HG02798 (cell line): ENCODE results near the gene FTO.

ENCODE experiments used
- ATAC-seq: cut with Tn5 transposase; IDR thresholded peaks from one replicate; pipeline ENCODE4 v1.9.1; 2021; ENCODE audit warnings: mild to moderate bottlenecking; ENCODE audit not compliant: unreplicated experiment, poor library complexity

Gene FTO

GRCh38 chr16:53848950-53849349 is 145.0 kb downstream of the FTO start:
- ATAC-seq = no peak

- ATAC-seq = no peak
Observed at GRCh38 chr16:53849585-53849984, 145.6 kb downstream of the FTO start.

GRCh38 chr16:53849994-53850393 is 146.0 kb downstream of the FTO start:
- ATAC-seq = no peak

GRCh38 chr16:53852678-53853077 is 148.7 kb downstream of the FTO start:
- no peak for ATAC-seq

- no peak for ATAC-seq
Observed at GRCh38 chr16:53855056-53855455, 151.1 kb downstream of the FTO start.

GRCh38 chr16:53855511-53855910 is 151.6 kb downstream of the FTO start:
- ATAC-seq = no peak

GRCh38 chr16:53859995-53860540 is 156.1 kb downstream of the FTO start:
- ATAC-seq = no peak

GRCh38 chr16:53863861-53864260 is 159.9 kb downstream of the FTO start:
- no peak for ATAC-seq

GRCh38 chr16:53864819-53865493 is 161.0 kb downstream of the FTO start:
- no peak for ATAC-seq

- no peak for ATAC-seq
Observed at GRCh38 chr16:53865494-53865863, 161.5 kb downstream of the FTO start.

- no peak for ATAC-seq
Observed at GRCh38 chr16:53866520-53866919, 162.6 kb downstream of the FTO start.

GRCh38 chr16:53870831-53871230 is 166.9 kb downstream of the FTO start:
- no peak for ATAC-seq

GRCh38 chr16:53872248-53873221 is 168.6 kb downstream of the FTO start:
- no peak for ATAC-seq

GRCh38 chr16:53876811-53877210 is 172.9 kb downstream of the FTO start:
- ATAC-seq = no peak

GRCh38 chr16:53878216-53878615 is 174.3 kb downstream of the FTO start:
- ATAC-seq = no peak

- ATAC-seq = no peak
Observed at GRCh38 chr16:53881371-53881770, 177.4 kb downstream of the FTO start.

GRCh38 chr16:53882310-53882709 is 178.4 kb downstream of the FTO start:
- ATAC-seq = no peak

GRCh38 chr16:53884748-53885147 is 180.8 kb downstream of the FTO start:
- ATAC-seq = no peak

GRCh38 chr16:53886482-53887378 is 182.8 kb downstream of the FTO start:
- ATAC-seq = no peak

GRCh38 chr16:53888222-53888621 is 184.3 kb downstream of the FTO start:
- ATAC-seq = no peak
